GM13976 (cell line): ENCODE data around the gene ZNF827.
A peak's percentile ranks its signal among the peaks of the same experiment; 100 is the strongest.

Experiments
- DNase-seq: peaks from one replicate; pipeline ENCODE4 v3.0.0; 2012; ENCODE audit warnings: low spot score
- in situ Hi-C: fragments of 300-500 bp; cut with MboI; formaldehyde crosslinking; loops from one replicate; pipeline ENCODE4 v1.12.0; 2022; ENCODE audit warnings: low sequenced_read_pairs, mixed read lengths, inconsistent platforms; ENCODE audit not compliant: unreplicated experiment
- TF ChIP-seq, protein P1 (sequence below): IDR thresholded peaks from 2 replicates; pipeline ENCODE4 v1.5.1; 2012; ENCODE audit warnings: borderline replicate concordance, mild to moderate bottlenecking; ENCODE audit not compliant: insufficient read depth; ENCODE audit errors: extremely low read depth, missing control alignments, control extremely low read depth

ZNF827 gene

DNA sequence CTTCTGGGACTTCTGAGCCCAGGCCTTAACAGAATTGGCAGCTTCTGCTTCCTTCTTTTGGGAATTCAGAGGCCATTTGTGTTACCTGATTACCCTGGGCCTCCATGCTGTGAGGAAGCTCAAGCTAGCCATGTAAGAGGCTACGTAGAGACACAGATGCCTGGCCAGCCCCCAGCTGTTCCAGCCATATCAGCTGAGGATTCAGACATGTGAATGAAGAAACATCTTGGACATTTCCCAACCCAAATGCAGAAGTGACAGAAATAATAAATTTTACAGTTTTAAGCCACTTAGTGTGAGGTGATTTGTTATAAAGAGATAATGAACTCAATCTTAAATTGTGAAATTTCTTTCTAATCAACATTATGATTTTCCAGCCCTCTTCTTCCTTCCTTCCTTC, 18.7 kb upstream of the ZNF827 start:
- in situ Hi-C loops = no loop called here
- TF ChIP-seq, protein P1, sequence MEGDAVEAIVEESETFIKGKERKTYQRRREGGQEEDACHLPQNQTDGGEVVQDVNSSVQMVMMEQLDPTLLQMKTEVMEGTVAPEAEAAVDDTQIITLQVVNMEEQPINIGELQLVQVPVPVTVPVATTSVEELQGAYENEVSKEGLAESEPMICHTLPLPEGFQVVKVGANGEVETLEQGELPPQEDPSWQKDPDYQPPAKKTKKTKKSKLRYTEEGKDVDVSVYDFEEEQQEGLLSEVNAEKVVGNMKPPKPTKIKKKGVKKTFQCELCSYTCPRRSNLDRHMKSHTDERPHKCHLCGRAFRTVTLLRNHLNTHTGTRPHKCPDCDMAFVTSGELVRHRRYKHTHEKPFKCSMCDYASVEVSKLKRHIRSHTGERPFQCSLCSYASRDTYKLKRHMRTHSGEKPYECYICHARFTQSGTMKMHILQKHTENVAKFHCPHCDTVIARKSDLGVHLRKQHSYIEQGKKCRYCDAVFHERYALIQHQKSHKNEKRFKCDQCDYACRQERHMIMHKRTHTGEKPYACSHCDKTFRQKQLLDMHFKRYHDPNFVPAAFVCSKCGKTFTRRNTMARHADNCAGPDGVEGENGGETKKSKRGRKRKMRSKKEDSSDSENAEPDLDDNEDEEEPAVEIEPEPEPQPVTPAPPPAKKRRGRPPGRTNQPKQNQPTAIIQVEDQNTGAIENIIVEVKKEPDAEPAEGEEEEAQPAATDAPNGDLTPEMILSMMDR = no peak
- DNase-seq = no peak

GRCh38 chr4:145956288-145956890, 17.8 kb upstream of the ZNF827 start:
- TF ChIP-seq, protein P1 = peak; percentile 57
- no peak for DNase-seq
- in situ Hi-C loops = no loop called here

GRCh38 chr4:145954924-145955339, 16.3 kb upstream of the ZNF827 start:
- TF ChIP-seq, protein P1 = no peak
- in situ Hi-C loops = no loop called here
- no peak for DNase-seq

GRCh38 chr4:145951931-145952330, 13.3 kb upstream of the ZNF827 start:
- TF ChIP-seq, protein P1 = no peak
- DNase-seq = no peak
- in situ Hi-C loops = no loop called here

GRCh38 chr4:145945431-145946155, 7.0 kb upstream of the ZNF827 start:
- in situ Hi-C loops = no loop called here
- no peak for DNase-seq

GRCh38 chr4:145944886-145945285, 6.3 kb upstream of the ZNF827 start:
- in situ Hi-C loops = no loop called here
- TF ChIP-seq, protein P1 = no peak
- no peak for DNase-seq

More at GRCh38 chr4:145945431-145946155, 7.0 kb upstream of the ZNF827 start:
- TF ChIP-seq, protein P1 = no peak
